IMR-90 (cell line): ENCODE results near the gene GH2. TPM values are rescaled to one million over a fixed set of nuclear protein-coding genes. Genes with fewer than 3 reads are reported as not detected.

Source experiments
- ATAC-seq: fragments of 200-7000 bp; cut with Tn5 transposase; 2 replicates; pipeline ENCODE4 v1.9.1; 2020; ENCODE audit warnings: low read depth, mild to moderate bottlenecking, moderate library complexity
- BruUV-seq: library from RNA; stranded (reverse); fragments of 400-500 nt; replicated peaks from 2 replicates; lab custom pipeline; 2021; lab: Mats Ljungman, UMichigan
- CTCF ChIA-PET: fragments of 300-600 bp; formaldehyde crosslinking; extraction: SDS; loops from one replicate; lab custom pipeline; 2021; ENCODE audit warnings: antibody characterized with exemption; lab: Yijun Ruan, JAX
- POLR2A ChIA-PET: fragments of 300-600 bp; sonication (Branson Sonifier 250); formaldehyde crosslinking; loops from one replicate; lab custom pipeline; 2022; ENCODE audit warnings: antibody characterized with exemption; ENCODE audit not compliant: unreplicated experiment; lab: Charles Lee
- DNase-seq: peaks from one replicate; pipeline ENCODE4 v3.0.0; 2013
- H2AFZ ChIP-seq: replicated peaks from 2 replicates; pipeline ENCODE3; 2013; ENCODE audit warnings: low read length, mild to moderate bottlenecking; ENCODE audit not compliant: poor library complexity
- H2AK5ac ChIP-seq: 2 replicates; pipeline ENCODE4 v1.6.1; 2013; ENCODE audit warnings: low read depth, low read length, inconsistent platforms
- H2AK9ac ChIP-seq: replicated peaks from 2 replicates; pipeline ENCODE3; 2013; ENCODE audit warnings: mild to moderate bottlenecking, low read depth, low read length, moderate library complexity; ENCODE audit not compliant: poor library complexity
- H2BK120ac ChIP-seq: 2 replicates; pipeline ENCODE4 v1.6.1; 2013; ENCODE audit warnings: low read depth, low read length, inconsistent platforms
- H2BK15ac ChIP-seq: 3 replicates; pipeline ENCODE4 v1.6.1; 2013; ENCODE audit warnings: low read depth, low read length, inconsistent platforms
- H2BK20ac ChIP-seq: 2 replicates; pipeline ENCODE4 v1.6.1; 2013; ENCODE audit warnings: low read depth, mild to moderate bottlenecking, inconsistent platforms, low read length, moderate library complexity
- H2BK5ac ChIP-seq: 2 replicates; pipeline ENCODE4 v1.6.1; 2013; ENCODE audit warnings: mild to moderate bottlenecking, low read depth, low read length, inconsistent platforms; ENCODE audit not compliant: poor library complexity, severe bottlenecking
- H3K14ac ChIP-seq: replicated peaks from 2 replicates; pipeline ENCODE4 v1.6.1; 2013; ENCODE audit warnings: low read depth, low read length, inconsistent platforms
- H3K18ac ChIP-seq: 2 replicates; pipeline ENCODE4 v1.6.1; 2013; ENCODE audit warnings: low read depth, low read length, control low read depth
- H3K23ac ChIP-seq: 2 replicates; pipeline ENCODE4 v1.6.1; 2013; ENCODE audit warnings: low read depth, low read length, inconsistent platforms
- H3K27ac ChIP-seq: 2 replicates; pipeline ENCODE4 v1.5.1; 2013; ENCODE audit warnings: mild to moderate bottlenecking, control low read depth, low read length; ENCODE audit not compliant: insufficient read depth
- H3K27me3 ChIP-seq: 2 replicates; pipeline ENCODE4 v1.6.1; 2013; ENCODE audit warnings: low read length; ENCODE audit not compliant: control insufficient read depth, insufficient read depth
- H3K36me3 ChIP-seq: 2 replicates; pipeline ENCODE4 v1.6.1; 2013; ENCODE audit warnings: low read length, mixed read lengths; ENCODE audit not compliant: control insufficient read depth, insufficient read depth
- H3K4ac ChIP-seq: 2 replicates; pipeline ENCODE4 v1.6.1; 2013; ENCODE audit warnings: low read depth, low read length, inconsistent platforms
- H3K4me1 ChIP-seq: 2 replicates; pipeline ENCODE4 v1.6.1; 2013; ENCODE audit warnings: low read length, mixed read lengths; ENCODE audit not compliant: control insufficient read depth, insufficient read depth
- H3K4me2 ChIP-seq: 2 replicates; pipeline ENCODE4 v1.6.1; 2013; ENCODE audit warnings: low read depth, mild to moderate bottlenecking, control low read depth, low read length, moderate library complexity
- H3K4me3 ChIP-seq: 2 replicates; pipeline ENCODE4 v1.5.1; 2013; ENCODE audit warnings: low read depth, mild to moderate bottlenecking, control low read depth, low read length, moderate library complexity; ENCODE audit not compliant: insufficient read depth
- H3K56ac ChIP-seq: 2 replicates; pipeline ENCODE4 v1.6.1; 2013; ENCODE audit warnings: low read length, inconsistent platforms; ENCODE audit not compliant: insufficient read depth; ENCODE audit errors: extremely low read depth
- H3K79me1 ChIP-seq, 2 experiments: 2 replicates each; pipeline ENCODE4 v1.6.1; 2013; ENCODE audit warnings: low read length in 2 of 2, inconsistent platforms in 1 of 2, low read depth in 1 of 2
- H3K9ac ChIP-seq: 2 replicates; pipeline ENCODE4 v1.6.1; 2013; ENCODE audit warnings: low read depth, low read length, control low read depth
- H3K9me1 ChIP-seq: 2 replicates; pipeline ENCODE4 v1.6.1; 2013; ENCODE audit warnings: low read length, inconsistent platforms; ENCODE audit not compliant: insufficient read depth
- H3K9me3 ChIP-seq: 2 replicates; pipeline ENCODE4 v1.6.1; 2013; ENCODE audit warnings: low read length; ENCODE audit not compliant: control insufficient read depth, insufficient read depth
- H4K20me1 ChIP-seq: 2 replicates; pipeline ENCODE4 v1.6.1; 2013; ENCODE audit warnings: low read length, inconsistent platforms; ENCODE audit not compliant: insufficient read depth
- H4K5ac ChIP-seq: 2 replicates; pipeline ENCODE4 v1.6.1; 2013; ENCODE audit warnings: mild to moderate bottlenecking, low read depth, low read length, control low read depth
- H4K8ac ChIP-seq, 2 experiments: 2 replicates each; pipeline ENCODE4 v1.6.1; 2013; ENCODE audit warnings: low read depth in 2 of 2, low read length in 2 of 2, control low read depth in 1 of 2, inconsistent platforms in 1 of 2
- H4K91ac ChIP-seq: 2 replicates; pipeline ENCODE4 v1.6.1; 2013; ENCODE audit warnings: low read depth, low read length, inconsistent platforms; ENCODE audit not compliant: insufficient read depth
- BHLHE40 ChIP-seq: fragments of 150-350 bp; IDR thresholded peaks from 2 replicates; pipeline ENCODE4 v1.6.1; 2016; ENCODE audit warnings: mild to moderate bottlenecking, low read depth, low read length
- CHD1 ChIP-seq: IDR thresholded peaks from 2 replicates; pipeline ENCODE4 v1.6.1; 2012; ENCODE audit warnings: low read depth, low read length, improper control_type of control experiment
- ELK1 ChIP-seq: fragments of 150-350 bp; IDR thresholded peaks from 2 replicates; pipeline ENCODE4 v1.6.1; 2016; ENCODE audit warnings: low read depth, mild to moderate bottlenecking, low read length, moderate library complexity, borderline replicate concordance
- FOS ChIP-seq: fragments of 150-350 bp; IDR thresholded peaks from 2 replicates; pipeline ENCODE4 v1.6.1; 2016; ENCODE audit warnings: low read depth, low read length
- NFE2L2 ChIP-seq: fragments of 150-350 bp; IDR thresholded peaks from 2 replicates; pipeline ENCODE4 v1.6.1; 2016; ENCODE audit warnings: low read depth, mild to moderate bottlenecking, low read length
- RCOR1 ChIP-seq: IDR thresholded peaks from 2 replicates; pipeline ENCODE4 v1.6.1; 2012; ENCODE audit warnings: mild to moderate bottlenecking, low read length, improper control_type of control experiment; ENCODE audit not compliant: insufficient replicate concordance
- RFX5 ChIP-seq: IDR thresholded peaks from 2 replicates; pipeline ENCODE4 v1.8.0; 2012; ENCODE audit warnings: low read depth, mild to moderate bottlenecking, low read length, moderate library complexity
- WGBS, 2 experiments: methylation state at CpG; one replicate each; pipeline versions ENCODE4 v1.1.5 to v1.1.7; 2013; ENCODE audit warnings: missing lambda C conversion rate in 2 of 2; ENCODE audit not compliant: insufficient read length in 1 of 2; ENCODE audit errors: extremely low coverage in 2 of 2; 5-methylcytosine and 5-hydroxymethylcytosine counted together
- dilution Hi-C: fragments of 300-500 bp; cut with HindIII; formaldehyde crosslinking; loops from one replicate; pipeline ENCODE4 v1.14.3; 2018; ENCODE audit warnings: low sequenced_read_pairs; ENCODE audit not compliant: unreplicated experiment
- in situ Hi-C: fragments of 300-500 bp; cut with MboI; formaldehyde crosslinking; loops from 3 replicates; pipeline ENCODE4 v1.14.3; 2019; ENCODE audit warnings: low sequenced_read_pairs, inconsistent platforms, mixed read lengths
- intact Hi-C: fragments of 100-400 bp; cut with micrococcal nuclease; formaldehyde crosslinking; loops from 2 replicates; pipeline ENCODE4 v1.10.0; 2022
- polyA plus RNA-seq, 3 experiments: library from polyadenylated mRNA; depleted of rRNA; stranded (reverse); fragments of >200 nt; gene quantifications; 2 replicates each; pipeline ENCODE4 v1.2.3, GENCODE V29; 2012; ENCODE audit warnings: low replicate concordance in 1 of 3
- total RNA-seq: library from RNA; depleted of rRNA; stranded (reverse); fragments of >200 nt; gene quantifications from 2 replicates; pipeline ENCODE4 v1.2.3, GENCODE V29; 2012
- TF ChIP-seq, protein P1 (sequence below): conservative IDR thresholded peaks from 2 replicates; pipeline ENCODE4 v1.5.1; 2012; ENCODE audit warnings: mild to moderate bottlenecking, low read depth, low read length, improper control_type of control experiment
- TF ChIP-seq, protein P2 (sequence below): fragments of 150-350 bp; IDR thresholded peaks from 2 replicates; pipeline ENCODE4 v1.6.1; 2017; ENCODE audit warnings: mild to moderate bottlenecking, antibody characterized with exemption, low read length, low read depth

The GH2 gene
- total and polyA plus RNA-seq, 2 of the 4 experiments (the other 2 are of a cell fraction): not detected

- H3K79me1 ChIP-seq: no peaks in the 10 kb centered on the region
- H3K36me3 ChIP-seq: no peaks in the 10 kb centered on the region
- peak; percentile 95 for TF ChIP-seq BHLHE40
- TF ChIP-seq FOS: no peak
- TF ChIP-seq, protein P1, sequence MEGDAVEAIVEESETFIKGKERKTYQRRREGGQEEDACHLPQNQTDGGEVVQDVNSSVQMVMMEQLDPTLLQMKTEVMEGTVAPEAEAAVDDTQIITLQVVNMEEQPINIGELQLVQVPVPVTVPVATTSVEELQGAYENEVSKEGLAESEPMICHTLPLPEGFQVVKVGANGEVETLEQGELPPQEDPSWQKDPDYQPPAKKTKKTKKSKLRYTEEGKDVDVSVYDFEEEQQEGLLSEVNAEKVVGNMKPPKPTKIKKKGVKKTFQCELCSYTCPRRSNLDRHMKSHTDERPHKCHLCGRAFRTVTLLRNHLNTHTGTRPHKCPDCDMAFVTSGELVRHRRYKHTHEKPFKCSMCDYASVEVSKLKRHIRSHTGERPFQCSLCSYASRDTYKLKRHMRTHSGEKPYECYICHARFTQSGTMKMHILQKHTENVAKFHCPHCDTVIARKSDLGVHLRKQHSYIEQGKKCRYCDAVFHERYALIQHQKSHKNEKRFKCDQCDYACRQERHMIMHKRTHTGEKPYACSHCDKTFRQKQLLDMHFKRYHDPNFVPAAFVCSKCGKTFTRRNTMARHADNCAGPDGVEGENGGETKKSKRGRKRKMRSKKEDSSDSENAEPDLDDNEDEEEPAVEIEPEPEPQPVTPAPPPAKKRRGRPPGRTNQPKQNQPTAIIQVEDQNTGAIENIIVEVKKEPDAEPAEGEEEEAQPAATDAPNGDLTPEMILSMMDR: peak; percentile 60
- peak; percentile 41; the same call in 1 of the 2 replicates for TF ChIP-seq CHD1
- TF ChIP-seq, protein P2, sequence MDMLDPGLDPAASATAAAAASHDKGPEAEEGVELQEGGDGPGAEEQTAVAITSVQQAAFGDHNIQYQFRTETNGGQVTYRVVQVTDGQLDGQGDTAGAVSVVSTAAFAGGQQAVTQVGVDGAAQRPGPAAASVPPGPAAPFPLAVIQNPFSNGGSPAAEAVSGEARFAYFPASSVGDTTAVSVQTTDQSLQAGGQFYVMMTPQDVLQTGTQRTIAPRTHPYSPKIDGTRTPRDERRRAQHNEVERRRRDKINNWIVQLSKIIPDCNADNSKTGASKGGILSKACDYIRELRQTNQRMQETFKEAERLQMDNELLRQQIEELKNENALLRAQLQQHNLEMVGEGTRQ: peak; percentile 89
- peak; percentile 97 for TF ChIP-seq RFX5
- no peak for TF ChIP-seq ELK1
- TF ChIP-seq RCOR1: peak; percentile 32
- TF ChIP-seq NFE2L2: no peak
- no peaks in the 10 kb centered on the region for H3K4me1 ChIP-seq
- no peak overlapping the region for H2BK5ac ChIP-seq
- no peaks in the 10 kb centered on the region for H3K9me1 ChIP-seq
- H4K20me1 ChIP-seq: no peaks in the 10 kb centered on the region
- 0 out of 2 replicates have a peak overlapping the region, but pooled peaks have one; percentile 45 for H3K56ac ChIP-seq
- H3K27me3 ChIP-seq: peaks cover 6% of the 10 kb centered on the region; the same call in 1 of the 2 replicates
- H3K4ac ChIP-seq: peak overlapping the region; percentile 59; the same call in 1 of the 2 replicates
- peak overlapping the region; percentile 20; the same call in 1 of the 2 replicates for H3K23ac ChIP-seq
- peak; percentile 80 for DNase-seq
- dilution Hi-C loops: no loop called here
- no TSS peak for BruUV-seq
- no peak overlapping the region for H3K14ac ChIP-seq
- 0 out of 2 replicates have a peak, but pooled peaks cover 3% of the 10 kb centered on the region for H3K9me3 ChIP-seq
- peak overlapping the region; percentile 88 for H3K4me2 ChIP-seq
- peak overlapping the region; percentile 98 to 99 for H4K8ac ChIP-seq
- H2BK120ac ChIP-seq: peak overlapping the region; percentile 83
- ChIA-PET CTCF (interaction anchor here (0.6 to 1.0 kb wide), 4 partner anchors 11 to 126 kb away, joined by 3 to 6 read pairs (median 3); no protein-coding TSS in a partner anchor), POLR2A (no interaction called here)
- H3K18ac ChIP-seq: peak overlapping the region; percentile 81
- in situ Hi-C loops: no loop called here
- no peak overlapping the region for H2BK20ac ChIP-seq
- intact Hi-C loops: no loop called here
- H3K9ac ChIP-seq: peak overlapping the region; percentile 53; the same call in 1 of the 2 replicates
- peak overlapping the region; percentile 1 for H2AK9ac ChIP-seq
- 30% methylated on average over 73 of the region's 82 CpGs; no CpG with 5 or more reads in 1 of the 2 experiments for WGBS, 2 experiments
- peak overlapping the region; percentile 87 for H2AFZ ChIP-seq
- peak; percentile 99 for ATAC-seq
- no peak overlapping the region for H3K27ac ChIP-seq
- peak overlapping the region; percentile 67; the same call in 1 of the 3 replicates for H2BK15ac ChIP-seq
- H4K5ac ChIP-seq: peak overlapping the region; percentile 92
- peak overlapping the region; percentile 33 for H3K4me3 ChIP-seq
- peak overlapping the region; percentile 86 for H4K91ac ChIP-seq
- H2AK5ac ChIP-seq: no peak overlapping the region
Measured at GRCh38 chr17:63848834-63849689, 32.7 kb downstream of the GH2 start.
